GM12878 (cell line): ENCODE data around the gene CALCR. TPM values are rescaled to one million over a fixed set of nuclear protein-coding genes. Genes with fewer than 3 reads are reported as not detected.

Experiments used
- ATAC-seq: fragments of 200-7000 bp; cut with Tn5 transposase; 3 replicates; pipeline ENCODE4 v1.9.1; 2020; ENCODE audit warnings: mild to moderate bottlenecking, moderate library complexity
- BruUV-seq: library from RNA; stranded (reverse); fragments of 400-500 nt; replicated peaks from 2 replicates; lab custom pipeline; 2021; lab: Mats Ljungman, UMichigan
- CTCF ChIA-PET: fragments of 300-600 bp; sonication (Branson Sonifier 250); formaldehyde crosslinking; extraction: SDS; loops from one replicate; lab custom pipeline; 2021; ENCODE audit warnings: inconsistent platforms; lab: Yijun Ruan, JAX
- POLR2A ChIA-PET: fragments of 350-600 bp; formaldehyde crosslinking; extraction: SDS; loops from one replicate; lab custom pipeline; 2021; ENCODE audit warnings: inconsistent platforms; lab: Charles Lee
- RAD21 ChIA-PET: fragments of 300-600 bp; sonication (Branson Sonifier 250); formaldehyde crosslinking; loops from one replicate; lab custom pipeline; 2023; ENCODE audit warnings: antibody characterized with exemption; ENCODE audit not compliant: unreplicated experiment; lab: Charles Lee
- SMC1A ChIA-PET: fragments of 300-600 bp; sonication (Branson Sonifier 250); formaldehyde crosslinking; loops from one replicate; lab custom pipeline; 2023; ENCODE audit not compliant: unreplicated experiment, uncharacterized antibody; lab: Charles Lee
- DNase-seq: peaks from one replicate; pipeline ENCODE4 v3.0.0-alpha.2; 2011; ENCODE audit warnings: low read depth, low spot score
- FAIRE-seq: peaks from 3 replicates; lab custom pipeline; 2011; peaks lifted over from hg19 to GRCh38; lab: Jason Lieb, UNC
- H2AFZ ChIP-seq: 2 replicates; pipeline ENCODE4 v1.6.0; 2011; ENCODE audit warnings: low read depth, low read length, control low read depth; ENCODE audit not compliant: control insufficient read depth
- H3K27ac ChIP-seq: 2 replicates; pipeline ENCODE4 v1.5.1; 2011; ENCODE audit warnings: control low read depth; ENCODE audit not compliant: control insufficient read depth, insufficient read depth
- H3K27me3 ChIP-seq, 2 experiments: replicated peaks in 1 of 2; 2 replicates each; pipeline versions ENCODE4 v1.6.0 to v1.6.1; 2011; ENCODE audit warnings: low read length in 1 of 2; ENCODE audit not compliant: control insufficient read depth in 2 of 2, insufficient read depth in 2 of 2
- H3K36me3 ChIP-seq, 2 experiments: 2 replicates each; pipeline ENCODE4 v1.5.1; 2011; ENCODE audit warnings: low read length in 1 of 2; ENCODE audit not compliant: control insufficient read depth in 2 of 2, insufficient read depth in 2 of 2
- H3K4me1 ChIP-seq: 2 replicates; pipeline ENCODE4 v1.6.1; 2011; ENCODE audit warnings: mild to moderate bottlenecking, low read length, moderate library complexity, mixed read lengths; ENCODE audit not compliant: control insufficient read depth, insufficient read depth
- H3K4me2 ChIP-seq: 2 replicates; pipeline ENCODE4 v1.6.0; 2011; ENCODE audit warnings: control low read depth; ENCODE audit not compliant: control insufficient read depth, insufficient read depth
- H3K4me3 ChIP-seq: fragments of 200-600 bp; sonication (generic); 2 replicates; pipeline ENCODE4 v1.5.1; 2016
- H3K79me2 ChIP-seq: 2 replicates; pipeline ENCODE4 v1.6.0; 2011; ENCODE audit warnings: low read length; ENCODE audit not compliant: control insufficient read depth, insufficient read depth
- H3K9ac ChIP-seq: 2 replicates; pipeline ENCODE4 v1.8.0; 2011; ENCODE audit warnings: low read length, control low read depth, mixed read lengths; ENCODE audit not compliant: control insufficient read depth, insufficient read depth
- H3K9me3 ChIP-seq: replicated peaks from 3 replicates; pipeline ENCODE4 v1.5.1; 2011; ENCODE audit warnings: mild to moderate bottlenecking, low read length; ENCODE audit not compliant: control insufficient read depth, insufficient read depth
- H4K20me1 ChIP-seq: 2 replicates; pipeline ENCODE4 v1.6.0; 2011; ENCODE audit not compliant: control insufficient read depth, insufficient read depth
- ATF7 ChIP-seq: fragments of 450-650 bp; IDR thresholded peaks from 2 replicates; pipeline ENCODE4 v1.6.1; 2016; ENCODE audit warnings: low read depth, mild to moderate bottlenecking
- BCLAF1 ChIP-seq: fragments of 450-650 bp; IDR thresholded peaks from 2 replicates; pipeline ENCODE4 v1.6.1; 2017; ENCODE audit warnings: antibody characterized with exemption, mild to moderate bottlenecking, moderate library complexity
- CBFB ChIP-seq: IDR thresholded peaks from 2 replicates; pipeline ENCODE4 v1.6.1; 2016; ENCODE audit warnings: antibody characterized with exemption, low read depth
- CREM ChIP-seq: IDR thresholded peaks from 2 replicates; pipeline ENCODE4 v1.6.1; 2014; ENCODE audit warnings: antibody characterized with exemption, low read depth
- CTCF ChIP-seq, 3 experiments: IDR thresholded peaks in 2 of 3; conservative IDR thresholded peaks in 1 of 3; 2 replicates each; pipeline ENCODE4 v1.5.1; 2011; ENCODE audit warnings: low read depth in 3 of 3, low read length in 3 of 3, mild to moderate bottlenecking in 3 of 3, control low read depth in 2 of 3, moderate library complexity in 2 of 3, inconsistent platforms in 1 of 3, mixed read lengths in 1 of 3; ENCODE audit not compliant: control insufficient read depth in 2 of 3, insufficient read depth in 1 of 3; ENCODE audit errors: extremely low read depth in 1 of 3
- NFIC ChIP-seq: IDR thresholded peaks from 2 replicates; pipeline ENCODE4 v1.6.1; 2012; ENCODE audit warnings: low read depth, mild to moderate bottlenecking, inconsistent platforms, low read length, moderate library complexity
- NFYA ChIP-seq: IDR thresholded peaks from 2 replicates; pipeline ENCODE4 v1.6.1; 2011; ENCODE audit warnings: low read depth, mild to moderate bottlenecking, low read length, improper control_type of control experiment, borderline replicate concordance
- SMAD5 ChIP-seq: IDR thresholded peaks from 2 replicates; pipeline ENCODE4 v1.6.1; 2016; ENCODE audit warnings: antibody characterized with exemption, low read depth
- SUPT20H ChIP-seq: IDR thresholded peaks from 2 replicates; pipeline ENCODE4 v1.6.1; 2011; ENCODE audit warnings: low read depth, mild to moderate bottlenecking, low read length, moderate library complexity, borderline replicate concordance; ENCODE audit not compliant: control insufficient read depth
- WGBS: methylation state at CpG from one replicate; pipeline ENCODE4 v1.1.6; 2016; ENCODE audit warnings: low lambda C conversion rate; ENCODE audit not compliant: insufficient replicate concordance, insufficient coverage; ENCODE audit errors: missing lambda C conversion rate; 5-methylcytosine and 5-hydroxymethylcytosine counted together
- in situ Hi-C: fragments of 300-500 bp; cut with MboI; formaldehyde crosslinking; loops from 9 replicates; pipeline ENCODE4 v1.14.3; 2018; ENCODE audit warnings: mixed read lengths
- intact Hi-C: fragments of 100-400 bp; cut with micrococcal nuclease; formaldehyde crosslinking; loops from one replicate; pipeline ENCODE4 v1.14.2; 2022; ENCODE audit not compliant: unreplicated experiment
- polyA plus RNA-seq, 11 experiments: library from polyadenylated mRNA; depleted of rRNA in 4 of 11; unstranded in 6 of 11; stranded (reverse) in 5 of 11; fragments of >200 nt; fragmentation: Nextera tagmentation in 4 of 11; fragmentation: Illumina TruSeq in 1 of 11; extraction: Ambion mirVana in 4 of 11; extraction: Trizol in 1 of 11; gene quantifications; 1 replicate in 1 of 11; 2 replicates in 10 of 11; pipeline versions ENCODE4 v1.2.1 to v1.2.3, GENCODE V29; 2011 to 2016; ENCODE audit warnings: inconsistent platforms in 2 of 11, missing spikeins in 2 of 11, low read depth in 1 of 11
- total RNA-seq, 4 experiments: library from RNA; depleted of rRNA in 3 of 4; stranded (reverse); fragments of >200 nt in 3 of 4; fragmentation: Illumina TruSeq in 1 of 4; extraction: Trizol in 1 of 4; gene quantifications; 2 replicates each; pipeline versions ENCODE4 v1.2.1 to v1.2.3, GENCODE V29; 2013 to 2021
- TF ChIP-seq, protein P1 (sequence below): fragments of 450-650 bp; IDR thresholded peaks from 2 replicates; pipeline ENCODE4 v1.6.1; 2014; ENCODE audit warnings: mild to moderate bottlenecking

CALCR gene
- total and polyA plus RNA-seq, 10 of the 15 experiments (the other 5 are each of a cell fraction or from before 2014, with no cell fraction given), result not detected

DNA sequence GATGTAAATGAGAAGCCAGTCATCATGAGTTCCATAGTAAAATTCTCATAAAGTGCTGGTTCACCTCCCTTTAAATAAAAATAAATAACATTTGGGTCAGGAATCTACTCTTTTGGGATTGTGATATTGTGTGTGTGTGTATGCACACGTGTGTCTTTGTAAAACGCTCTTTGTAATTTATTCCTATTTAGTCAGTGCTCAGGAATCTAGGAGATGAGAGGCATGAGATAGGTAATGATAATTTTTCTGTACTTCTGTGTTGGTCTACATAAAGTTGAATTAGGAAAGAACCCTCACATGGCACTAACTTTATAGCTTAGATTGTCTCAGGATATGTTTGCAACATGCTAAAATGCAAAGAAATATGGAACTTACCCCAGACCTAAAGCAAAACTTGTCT lies 4.9 kb upstream of the CALCR start:
- Histone ChIP-seq H4K20me1 (no peaks in the 10 kb centered on the region), H2AFZ (no peak overlapping the region), H3K27ac (no peak overlapping the region), H3K4me3 (no peak overlapping the region), H3K36me3 (no peaks in the 10 kb centered on the region), H3K9me3 (no peaks in the 10 kb centered on the region), H3K79me2 (no peaks in the 10 kb centered on the region), H3K4me2 (no peak overlapping the region), H3K4me1 (no peaks in the 10 kb centered on the region), H3K9ac (no peak overlapping the region), H3K27me3 (peaks cover 0 to 2% of the 10 kb centered on the region in 2 experiments; a peak in 1 of 4 replicates)
- POLR2A ChIA-PET, result no interaction called here
- RAD21 ChIA-PET, result no interaction called here
- in situ Hi-C loops, result no loop called here
- TF ChIP-seq ATF7 (no peak), SMAD5 (no peak), SUPT20H (no peak), CBFB (no peak), NFYA (no peak), NFIC (no peak), CREM (no peak), BCLAF1 (no peak), CTCF (IDR thresholded peaks at IDR 0.05 in 2 of 3, conservative IDR thresholded peaks at IDR 0.05 in 1 of 3; ENCODE audit: control insufficient read depth in 2 of 3, extremely low read depth in 1 of 3, insufficient read depth in 1 of 3, low read depth in 3 of 3, low read length in 3 of 3) (no peak)
- TF ChIP-seq, protein P1, sequence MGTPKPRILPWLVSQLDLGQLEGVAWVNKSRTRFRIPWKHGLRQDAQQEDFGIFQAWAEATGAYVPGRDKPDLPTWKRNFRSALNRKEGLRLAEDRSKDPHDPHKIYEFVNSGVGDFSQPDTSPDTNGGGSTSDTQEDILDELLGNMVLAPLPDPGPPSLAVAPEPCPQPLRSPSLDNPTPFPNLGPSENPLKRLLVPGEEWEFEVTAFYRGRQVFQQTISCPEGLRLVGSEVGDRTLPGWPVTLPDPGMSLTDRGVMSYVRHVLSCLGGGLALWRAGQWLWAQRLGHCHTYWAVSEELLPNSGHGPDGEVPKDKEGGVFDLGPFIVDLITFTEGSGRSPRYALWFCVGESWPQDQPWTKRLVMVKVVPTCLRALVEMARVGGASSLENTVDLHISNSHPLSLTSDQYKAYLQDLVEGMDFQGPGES, result no peak
- no peak for FAIRE-seq
- no TSS peak for BruUV-seq
- SMC1A ChIA-PET, result no interaction called here
- WGBS, result 42% methylated on average over 2 of the region's 2 CpGs
- no peak for ATAC-seq
- intact Hi-C loops, result no loop called here
- CTCF ChIA-PET, result no interaction called here
- no peak for DNase-seq
